ENCODE measurements around the gene PTGR3.

GRCh38 chr18:75211626-75211952 is 2.6 kb upstream of the PTGR3 start:
- TF ChIP-seq CTCF (IDR thresholded peaks at IDR 0.05) (no peak), POLR2A (IDR thresholded peaks at IDR 0.05) (no peak)

Measured in esophagus squamous epithelium (tissue), 4 donors.